OCI-LY7 (cell line): ENCODE measurements around the gene AXIN2.

ENCODE experiments used
- EZH2phosphoT487 ChIP-seq: fragments of 200-600 bp; sonication (generic); IDR thresholded peaks from 2 replicates; pipeline ENCODE4 v1.6.1; 2018; ENCODE audit warnings: low read depth, borderline replicate concordance, mild to moderate bottlenecking, mixed run types, antibody characterized with exemption, low read length, moderate library complexity, mixed read lengths
- TF ChIP-seq, protein P1 (sequence below): fragments of 200-600 bp; sonication (generic); conservative IDR thresholded peaks from 2 replicates; pipeline ENCODE4 v1.5.1; 2014; ENCODE audit warnings: mild to moderate bottlenecking, antibody characterized with exemption, low read length, moderate library complexity, mixed read lengths

DNA sequence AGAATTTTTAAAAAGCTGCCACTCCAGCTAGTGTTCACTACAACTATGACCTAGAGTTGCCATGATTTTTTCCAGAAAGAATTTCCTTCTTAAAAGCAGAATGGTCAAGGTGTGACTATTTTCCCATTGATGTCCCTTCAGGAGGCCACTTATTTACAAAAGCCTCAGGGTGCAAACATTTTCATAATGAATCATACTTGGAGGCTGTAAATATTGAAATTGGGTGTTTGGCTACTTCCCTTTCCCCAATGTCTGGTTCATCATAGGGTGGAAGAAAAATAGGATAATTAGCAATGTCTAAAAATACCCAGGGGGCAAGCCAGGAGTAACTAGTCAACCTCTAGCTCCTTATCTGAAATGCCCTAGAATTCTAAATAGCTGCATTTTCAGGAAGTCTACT, 18.8 kb downstream of the AXIN2 start:
- TF ChIP-seq, protein P1, sequence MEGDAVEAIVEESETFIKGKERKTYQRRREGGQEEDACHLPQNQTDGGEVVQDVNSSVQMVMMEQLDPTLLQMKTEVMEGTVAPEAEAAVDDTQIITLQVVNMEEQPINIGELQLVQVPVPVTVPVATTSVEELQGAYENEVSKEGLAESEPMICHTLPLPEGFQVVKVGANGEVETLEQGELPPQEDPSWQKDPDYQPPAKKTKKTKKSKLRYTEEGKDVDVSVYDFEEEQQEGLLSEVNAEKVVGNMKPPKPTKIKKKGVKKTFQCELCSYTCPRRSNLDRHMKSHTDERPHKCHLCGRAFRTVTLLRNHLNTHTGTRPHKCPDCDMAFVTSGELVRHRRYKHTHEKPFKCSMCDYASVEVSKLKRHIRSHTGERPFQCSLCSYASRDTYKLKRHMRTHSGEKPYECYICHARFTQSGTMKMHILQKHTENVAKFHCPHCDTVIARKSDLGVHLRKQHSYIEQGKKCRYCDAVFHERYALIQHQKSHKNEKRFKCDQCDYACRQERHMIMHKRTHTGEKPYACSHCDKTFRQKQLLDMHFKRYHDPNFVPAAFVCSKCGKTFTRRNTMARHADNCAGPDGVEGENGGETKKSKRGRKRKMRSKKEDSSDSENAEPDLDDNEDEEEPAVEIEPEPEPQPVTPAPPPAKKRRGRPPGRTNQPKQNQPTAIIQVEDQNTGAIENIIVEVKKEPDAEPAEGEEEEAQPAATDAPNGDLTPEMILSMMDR, result no peak
- TF ChIP-seq EZH2phosphoT487, result no peak
